Heart left ventricle (tissue), 16 donors: ENCODE data around the gene ZNF367. TPM values are rescaled to one million over a fixed set of nuclear protein-coding genes. Genes with fewer than 3 reads are reported as not detected.
A peak's percentile ranks its signal among the peaks of the same experiment; 100 is the strongest.

Source experiments
- ATAC-seq, 4 donors: fragments of 200-7000 bp; cut with Tn5 transposase; one replicate each; pipeline ENCODE4 v1.9.1; 2020 to 2022; ENCODE audit warnings: moderate library complexity in 4 of 4, mild to moderate bottlenecking in 3 of 4, moderate number of reproducible peaks in 1 of 4
- DNase-seq, 5 donors: peaks; one replicate each; pipeline ENCODE4 v3.0.0-alpha.2; 2020
- H3K27ac ChIP-seq, 12 donors: fragments of 200-600 bp; sonication (generic) in 4 of 12; one replicate each; pipeline versions ENCODE4 v1.5.0 to v1.8.0; 2016 to 2022; ENCODE audit warnings: mild to moderate bottlenecking in 2 of 12
- H3K27me3 ChIP-seq, 9 donors: fragments of 200-600 bp; sonication (generic) in 2 of 9; one replicate each; pipeline versions ENCODE4 v1.5.1 to v1.8.0; 2016 to 2022; ENCODE audit warnings: mild to moderate bottlenecking in 3 of 9
- H3K36me3 ChIP-seq, 9 donors: fragments of 200-600 bp; sonication (generic) in 2 of 9; one replicate each; pipeline versions ENCODE4 v1.5.0 to v1.8.0; 2018 to 2022; ENCODE audit warnings: mild to moderate bottlenecking in 2 of 9
- H3K4me1 ChIP-seq, 12 donors: fragments of 200-600 bp; sonication (generic) in 4 of 12; one replicate each; pipeline versions ENCODE4 v1.5.0 to v1.8.0; 2016 to 2022; ENCODE audit warnings: mild to moderate bottlenecking in 3 of 12
- H3K4me3 ChIP-seq, 12 donors: fragments of 200-600 bp; sonication (generic) in 4 of 12; one replicate each; pipeline versions ENCODE4 v1.5.0 to v1.8.0; 2017 to 2022; ENCODE audit warnings: mild to moderate bottlenecking in 9 of 12, moderate library complexity in 4 of 12
- H3K9me3 ChIP-seq, 12 donors: fragments of 200-600 bp; sonication (generic) in 4 of 12; one replicate each; pipeline versions ENCODE4 v1.5.0 to v1.8.0; 2016 to 2022; ENCODE audit warnings: mild to moderate bottlenecking in 1 of 12
- POLR2A ChIP-seq, 2 donors: fragments of 450-650 bp; IDR thresholded peaks; one replicate each; pipeline ENCODE4 v1.6.1; 2017; ENCODE audit warnings: antibody characterized with exemption in 2 of 2, mild to moderate bottlenecking in 2 of 2, moderate library complexity in 2 of 2
- WGBS, 4 donors: extraction: QIAGEN DNeasy Blood & Tissue Kit in 2 of 4; methylation state at CpG; one replicate each; pipeline versions ENCODE4 v1.1.5 to v1.1.7; 2013 to 2018; 5-methylcytosine and 5-hydroxymethylcytosine counted together
- intact Hi-C, 10 donors: fragments of 100-400 bp; cut with DNase I; formaldehyde crosslinking; loops; one replicate each; pipeline versions ENCODE4 v1.11.1 to v1.14.2; 2022
- polyA plus RNA-seq, 2 donors: library from polyadenylated mRNA; stranded (reverse); fragments of 200-250 nt; gene quantifications; one replicate each; pipeline ENCODE4 v1.2.3, GENCODE V29; 2013
- total RNA-seq, 9 donors: library from RNA; depleted of rRNA in 2 of 9; stranded (reverse); fragments of >200 nt in 2 of 9; fragmentation: NEBNext Ultra II Directional in 3 of 9; extraction: Animal tissue kit (Norgen Biotek cat#: 25700) in 3 of 9; gene quantifications; one replicate each; pipeline versions ENCODE4 v1.1.0 to v1.2.4, GENCODE V29; 2016 to 2023
- TF ChIP-seq, protein P1 (sequence below), 12 donors: fragments of 200-600 bp; sonication (generic) in 4 of 12; IDR thresholded peaks; one replicate each; pipeline versions ENCODE4 v1.5.0 to v1.8.0; 2018 to 2022; ENCODE audit warnings: antibody characterized with exemption in 12 of 12, mild to moderate bottlenecking in 5 of 12
- donor health status: ischemic (EF 13 %, LVEDD 7.1; RV severe dilation, severe dysfunction).
- donor health status: healthy with polysubstance abuse.
- donor health status: DM: no; HTN: yes; CAD: no.
- donor health status: DM: no; HTN: no; CAD: no.
- donor health status: ischemic (EF 25% LVEDD 6.9; RV normal size, moderate dysfunction).
- donor health status: ischemic (EF 25% LVEDD 5.7; RV mildly dilated, moderate dysfunction).
- donor health status: healthy.
- donor health status: DM: yes; HTN: yes; CAD: no.
- donor health status: ischemic (EF 35%, LVEDD 5.7; RV mildly dilated, moderate dysfunction).
- donor health status: nonischemic (EF 11% LVEDD 7.7; RV severe dilation, severe dysfunction).
- donor health status: DM: yes; HTN: yes; CAD: no.
- donor health status: PGD.
- donor health status: ischemic (EF 29% LVEDD 5.4; RV normal size, mild dysfunction).
- donor health status: nonischemic (EF 23%, LVEDD 6.1; RV moderate dilation, normal function).

The ZNF367 gene
- total and polyA plus RNA-seq, 11 donors: 0.91 to 5.9 (median 3.2) TPM

DNA sequence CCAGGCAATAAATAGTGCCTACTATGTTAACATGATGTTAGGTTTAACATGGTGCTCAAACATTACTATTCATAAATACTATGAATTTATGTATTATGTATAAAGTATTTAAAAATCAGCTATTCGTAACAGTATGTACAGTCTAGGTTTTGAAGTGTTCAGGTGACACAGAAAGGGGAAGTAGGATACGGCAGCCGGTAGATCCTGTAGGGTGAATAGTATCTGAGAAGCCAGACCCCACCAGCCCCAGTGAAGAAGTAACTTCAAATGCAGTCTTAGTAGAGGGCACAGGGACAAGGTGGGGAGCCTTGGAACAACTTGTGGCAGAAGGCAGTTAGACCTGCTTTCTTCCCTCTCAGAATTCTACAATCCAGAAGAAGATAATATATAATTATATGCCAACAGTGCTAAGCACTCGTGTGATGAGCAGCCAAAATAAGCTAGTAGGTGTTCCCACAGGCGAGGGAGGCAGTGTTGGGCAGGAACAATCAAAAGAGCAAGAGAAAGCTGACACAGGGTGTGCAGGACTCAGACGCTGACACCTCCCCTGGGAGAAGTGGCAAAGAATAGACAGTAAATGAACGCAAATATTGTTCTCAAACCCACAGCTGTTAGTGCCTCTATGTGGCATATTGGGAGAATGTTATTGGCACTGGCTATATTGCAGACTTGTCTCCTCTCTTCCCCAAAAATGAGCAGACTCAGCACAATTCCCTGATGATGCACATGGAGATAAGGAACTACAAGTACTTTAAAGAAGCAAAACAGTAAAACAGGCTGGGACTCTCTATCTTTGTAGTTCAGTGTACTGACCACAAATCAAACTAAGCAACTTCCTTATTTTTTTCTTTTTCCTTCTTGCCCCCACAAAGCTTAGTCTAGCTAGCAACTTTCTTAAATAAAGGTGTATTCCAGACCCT lies 4.6 kb downstream of the ZNF367 start:
- peak overlapping the region in 2 of 12 donors; percentile 5 to 32 for H3K4me3 ChIP-seq
- DNase-seq (no peak), ATAC-seq (no peak)
- WGBS, 4 donors: 31 to 35% (median 33%) methylated on average over 7 of the region's 7 CpGs
- intact Hi-C loops: loop anchor here in 1 of 10 donors (10.0 kb wide), 1 partner anchor 69 kb away; no protein-coding TSS in a partner anchor
- no peaks in the 10 kb centered on the region for H3K27me3 ChIP-seq
- peak overlapping the region in 4 of 12 donors; percentile 18 to 79 (median 36) for H3K27ac ChIP-seq
- H3K9me3 ChIP-seq: no peaks in the 10 kb centered on the region
- no peaks in the 10 kb centered on the region for H3K36me3 ChIP-seq
- no peak for TF ChIP-seq POLR2A (IDR thresholded peaks at IDR 0.05)
- H3K4me1 ChIP-seq: peaks cover 3 to 38% (median 9%) of the 10 kb centered on the region in 12 donors

DNA sequence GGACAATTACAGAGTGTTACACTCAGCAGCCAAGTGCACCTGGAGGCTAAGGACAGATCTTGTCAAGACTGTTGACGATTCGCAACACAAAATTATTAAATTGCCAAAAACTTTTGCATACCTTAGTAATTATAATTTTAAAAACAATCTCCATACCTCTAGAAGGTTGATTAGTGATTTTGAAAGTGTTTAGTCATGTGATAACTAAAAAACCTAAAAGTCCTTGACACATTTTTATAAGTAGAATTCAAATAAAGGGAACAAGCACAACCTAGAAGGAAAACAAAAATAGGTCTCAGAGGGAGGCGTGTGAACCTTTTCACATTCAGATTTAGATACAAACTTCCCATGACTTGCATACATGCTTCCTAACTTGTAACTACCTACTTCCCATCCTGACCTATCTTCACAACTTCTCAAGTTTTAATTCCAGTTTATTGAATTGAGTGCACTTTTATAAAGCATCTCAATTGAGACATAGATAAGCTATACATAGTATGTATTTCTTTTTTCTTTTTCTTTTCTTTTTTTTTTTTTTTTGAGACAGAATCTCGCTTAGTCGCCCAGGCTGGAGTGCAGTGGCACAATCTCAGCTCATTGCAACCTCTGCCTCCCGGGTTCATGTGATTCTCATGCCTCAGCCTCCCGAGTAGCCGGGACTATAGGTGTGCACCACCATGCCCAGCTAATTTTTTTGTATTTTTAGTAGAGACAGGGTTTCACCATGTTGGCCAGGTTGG lies 5.8 kb downstream of the ZNF367 start:
- TF ChIP-seq, protein P1, sequence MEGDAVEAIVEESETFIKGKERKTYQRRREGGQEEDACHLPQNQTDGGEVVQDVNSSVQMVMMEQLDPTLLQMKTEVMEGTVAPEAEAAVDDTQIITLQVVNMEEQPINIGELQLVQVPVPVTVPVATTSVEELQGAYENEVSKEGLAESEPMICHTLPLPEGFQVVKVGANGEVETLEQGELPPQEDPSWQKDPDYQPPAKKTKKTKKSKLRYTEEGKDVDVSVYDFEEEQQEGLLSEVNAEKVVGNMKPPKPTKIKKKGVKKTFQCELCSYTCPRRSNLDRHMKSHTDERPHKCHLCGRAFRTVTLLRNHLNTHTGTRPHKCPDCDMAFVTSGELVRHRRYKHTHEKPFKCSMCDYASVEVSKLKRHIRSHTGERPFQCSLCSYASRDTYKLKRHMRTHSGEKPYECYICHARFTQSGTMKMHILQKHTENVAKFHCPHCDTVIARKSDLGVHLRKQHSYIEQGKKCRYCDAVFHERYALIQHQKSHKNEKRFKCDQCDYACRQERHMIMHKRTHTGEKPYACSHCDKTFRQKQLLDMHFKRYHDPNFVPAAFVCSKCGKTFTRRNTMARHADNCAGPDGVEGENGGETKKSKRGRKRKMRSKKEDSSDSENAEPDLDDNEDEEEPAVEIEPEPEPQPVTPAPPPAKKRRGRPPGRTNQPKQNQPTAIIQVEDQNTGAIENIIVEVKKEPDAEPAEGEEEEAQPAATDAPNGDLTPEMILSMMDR (IDR thresholded peaks at IDR 0.05): no peak
- no peak for TF ChIP-seq POLR2A (IDR thresholded peaks at IDR 0.05)
- Histone ChIP-seq H3K9me3 (no peaks in the 10 kb centered on the region), H3K27me3 (no peaks in the 10 kb centered on the region), H3K4me3 (no peak overlapping the region), H3K4me1 (peaks cover 3 to 38% (median 9%) of the 10 kb centered on the region in 12 donors), H3K27ac (peak overlapping the region in 1 of 12 donors; percentile 79), H3K36me3 (no peaks in the 10 kb centered on the region)
- intact Hi-C loops: loop anchor here in 1 of 10 donors (10.0 kb wide), 1 partner anchor 68 kb away; no protein-coding TSS in a partner anchor
- WGBS, 4 donors: 85 to 90% (median 89%) methylated on average over 8 of the region's 8 CpGs
- DNase-seq (no peak), ATAC-seq (no peak)

DNA sequence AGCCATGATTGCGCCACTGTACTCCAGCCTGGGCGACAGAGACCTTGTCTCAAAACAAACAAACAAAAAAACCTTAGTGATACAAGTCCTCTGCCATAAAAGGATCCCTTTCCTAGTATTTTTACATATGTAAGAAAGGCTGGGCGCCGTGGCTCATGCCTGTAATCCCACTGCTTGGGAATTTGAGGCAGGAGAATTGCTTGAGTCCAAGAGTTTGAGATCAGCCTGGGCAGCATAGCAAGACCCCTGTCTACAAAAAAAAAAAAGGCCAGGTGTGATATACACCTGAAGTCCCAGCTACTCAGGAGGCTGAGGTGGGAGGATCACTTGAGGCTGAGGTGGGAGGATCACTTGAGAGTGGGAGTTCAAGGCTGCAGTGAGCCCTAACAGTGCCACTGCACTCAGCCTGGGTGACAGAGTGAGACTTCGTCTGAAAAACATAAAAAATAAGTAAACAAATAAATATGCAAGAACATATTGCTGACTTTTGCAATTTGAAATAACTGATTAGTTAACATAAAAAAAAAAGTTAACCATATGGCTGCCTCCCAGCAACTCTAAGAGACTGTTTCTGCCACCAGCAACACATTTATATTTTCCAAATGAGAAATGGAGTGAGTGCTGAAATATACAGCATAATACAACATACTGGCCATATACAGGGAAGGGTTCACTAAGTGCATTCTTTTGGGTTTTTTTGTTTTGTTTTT lies 6.9 kb downstream of the ZNF367 start:
- H3K4me1 ChIP-seq: peaks cover 0 to 30% (median 2%) of the 10 kb centered on the region in 12 donors
- intact Hi-C loops: loop anchor here in 1 of 10 donors (10.0 kb wide), 1 partner anchor 66 kb away; no protein-coding TSS in a partner anchor
- H3K27ac ChIP-seq: no peak overlapping the region
- H3K27me3 ChIP-seq: no peaks in the 10 kb centered on the region
- no peak for TF ChIP-seq POLR2A (IDR thresholded peaks at IDR 0.05)
- TF ChIP-seq, protein P1 (IDR thresholded peaks at IDR 0.05): no peak
- no peaks in the 10 kb centered on the region for H3K9me3 ChIP-seq
- DNase-seq (no peak), ATAC-seq (no peak)
- H3K36me3 ChIP-seq: no peaks in the 10 kb centered on the region
- no peak overlapping the region for H3K4me3 ChIP-seq
- WGBS, 4 donors: 94 to 95% (median 95%) methylated on average over 5 of the region's 5 CpGs

DNA sequence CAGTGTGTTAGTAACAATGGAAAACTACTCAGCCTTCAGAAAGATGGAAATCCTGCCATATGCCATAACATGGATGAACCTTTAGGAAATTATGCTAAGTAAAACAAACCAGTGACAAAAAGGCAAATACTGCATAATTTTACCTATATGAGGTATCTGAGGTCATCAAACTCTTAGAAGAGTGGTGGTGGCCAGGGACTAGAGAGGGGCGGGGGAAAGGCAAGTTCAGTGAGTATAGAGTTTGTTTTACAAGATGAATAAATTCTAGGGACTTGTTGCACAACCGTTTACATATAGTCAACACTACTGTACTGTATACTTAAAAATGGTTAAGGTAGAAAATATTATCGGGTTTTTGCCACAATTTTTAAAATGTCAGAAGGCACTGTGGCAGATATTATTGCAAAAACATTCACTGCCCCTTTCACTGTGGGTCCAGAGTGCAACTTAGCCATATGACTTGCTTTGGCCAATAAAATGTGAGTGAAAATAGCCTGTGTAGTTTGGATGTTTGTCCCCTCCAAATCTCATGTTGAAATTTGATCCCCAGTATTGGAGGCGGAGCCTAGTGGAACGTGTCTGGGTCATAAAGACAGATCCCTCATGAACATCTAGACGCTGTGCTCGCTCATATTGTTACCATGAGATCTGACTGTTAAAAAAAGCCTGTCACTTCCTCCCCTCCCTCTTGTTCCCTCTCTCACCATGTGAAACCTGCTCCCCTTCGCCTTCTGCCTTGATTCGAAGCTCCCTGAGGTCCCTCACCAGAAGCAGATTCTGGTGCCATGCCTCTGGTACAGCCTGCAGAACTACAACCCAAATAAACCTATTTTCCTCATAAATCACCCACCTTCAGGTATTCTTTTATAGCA lies 9.5 kb downstream of the ZNF367 start:
- intact Hi-C loops: no loop called here
- DNase-seq (no peak), ATAC-seq (no peak)
- H3K27me3 ChIP-seq: no peaks in the 10 kb centered on the region
- no peak overlapping the region for H3K4me3 ChIP-seq
- no peaks in the 10 kb centered on the region for H3K9me3 ChIP-seq
- no peak overlapping the region for H3K27ac ChIP-seq
- 83 to 86% (median 84%) methylated on average over 9 of the region's 9 CpGs for WGBS, 4 donors
- no peaks in the 10 kb centered on the region for H3K36me3 ChIP-seq
- H3K4me1 ChIP-seq: peaks cover 0 to 12% (median 0%) of the 10 kb centered on the region in 12 donors
- no peak for TF ChIP-seq POLR2A (IDR thresholded peaks at IDR 0.05)
- TF ChIP-seq, protein P1 (IDR thresholded peaks at IDR 0.05): no peak
